ENCODE measurements around the gene CNNM4.

Gene CNNM4

DNA sequence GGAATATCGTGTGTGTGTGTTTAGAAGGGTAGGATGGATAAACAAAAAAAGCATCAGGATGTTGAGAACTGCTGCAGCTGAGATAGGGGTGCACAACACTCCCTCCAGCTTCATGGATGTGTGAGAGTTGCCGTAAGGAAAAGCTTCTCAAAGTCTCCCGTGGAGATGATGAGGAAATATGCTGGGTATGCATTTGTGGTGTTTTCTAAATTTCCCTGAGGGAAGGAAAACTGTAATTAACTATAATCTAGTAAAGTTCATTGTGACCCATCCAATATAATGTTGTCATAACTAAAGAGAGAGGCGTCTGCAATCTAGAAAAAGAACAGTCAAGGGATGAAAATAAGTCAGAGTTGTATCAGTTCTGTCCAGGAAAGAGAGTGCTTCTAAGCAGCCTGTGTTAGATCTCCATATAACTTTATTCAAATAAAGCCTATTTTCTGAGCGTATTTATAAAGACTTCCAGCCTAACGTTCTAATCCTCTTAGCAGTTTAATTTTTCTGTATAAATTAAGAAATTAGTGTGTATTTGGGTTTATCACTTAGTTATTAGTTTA lies 13.6 kb upstream of the CNNM4 start:
- no peak for DNase-seq (ENCODE audit: low spot score)
- TF ChIP-seq, protein P1, sequence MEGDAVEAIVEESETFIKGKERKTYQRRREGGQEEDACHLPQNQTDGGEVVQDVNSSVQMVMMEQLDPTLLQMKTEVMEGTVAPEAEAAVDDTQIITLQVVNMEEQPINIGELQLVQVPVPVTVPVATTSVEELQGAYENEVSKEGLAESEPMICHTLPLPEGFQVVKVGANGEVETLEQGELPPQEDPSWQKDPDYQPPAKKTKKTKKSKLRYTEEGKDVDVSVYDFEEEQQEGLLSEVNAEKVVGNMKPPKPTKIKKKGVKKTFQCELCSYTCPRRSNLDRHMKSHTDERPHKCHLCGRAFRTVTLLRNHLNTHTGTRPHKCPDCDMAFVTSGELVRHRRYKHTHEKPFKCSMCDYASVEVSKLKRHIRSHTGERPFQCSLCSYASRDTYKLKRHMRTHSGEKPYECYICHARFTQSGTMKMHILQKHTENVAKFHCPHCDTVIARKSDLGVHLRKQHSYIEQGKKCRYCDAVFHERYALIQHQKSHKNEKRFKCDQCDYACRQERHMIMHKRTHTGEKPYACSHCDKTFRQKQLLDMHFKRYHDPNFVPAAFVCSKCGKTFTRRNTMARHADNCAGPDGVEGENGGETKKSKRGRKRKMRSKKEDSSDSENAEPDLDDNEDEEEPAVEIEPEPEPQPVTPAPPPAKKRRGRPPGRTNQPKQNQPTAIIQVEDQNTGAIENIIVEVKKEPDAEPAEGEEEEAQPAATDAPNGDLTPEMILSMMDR (IDR thresholded peaks at IDR 0.05; ENCODE audit: extremely low read depth, missing control alignments) = no peak

DNA sequence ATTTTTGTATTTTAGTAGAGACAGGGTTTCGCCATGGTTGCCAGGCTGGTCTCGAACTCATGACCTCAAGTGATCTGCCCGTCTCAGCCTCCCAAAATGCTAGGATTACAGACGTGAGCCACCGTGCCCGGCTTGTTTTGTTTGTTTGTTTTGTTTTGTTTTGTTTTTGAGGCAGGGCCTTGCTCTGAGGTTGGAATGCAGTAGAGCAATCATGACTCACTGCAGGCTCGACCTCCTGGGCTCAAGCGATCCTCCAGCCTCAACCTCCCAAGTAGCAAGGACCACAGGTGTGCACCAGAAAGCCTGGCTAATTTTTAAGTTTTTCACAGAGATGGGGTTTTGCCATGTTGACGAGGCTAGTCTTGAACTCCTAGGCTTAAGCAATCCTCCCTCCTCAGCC lies 8.9 kb upstream of the CNNM4 start:
- TF ChIP-seq, protein P1 (IDR thresholded peaks at IDR 0.05; ENCODE audit: extremely low read depth, missing control alignments) = no peak
- no peak for DNase-seq (ENCODE audit: low spot score)

DNA sequence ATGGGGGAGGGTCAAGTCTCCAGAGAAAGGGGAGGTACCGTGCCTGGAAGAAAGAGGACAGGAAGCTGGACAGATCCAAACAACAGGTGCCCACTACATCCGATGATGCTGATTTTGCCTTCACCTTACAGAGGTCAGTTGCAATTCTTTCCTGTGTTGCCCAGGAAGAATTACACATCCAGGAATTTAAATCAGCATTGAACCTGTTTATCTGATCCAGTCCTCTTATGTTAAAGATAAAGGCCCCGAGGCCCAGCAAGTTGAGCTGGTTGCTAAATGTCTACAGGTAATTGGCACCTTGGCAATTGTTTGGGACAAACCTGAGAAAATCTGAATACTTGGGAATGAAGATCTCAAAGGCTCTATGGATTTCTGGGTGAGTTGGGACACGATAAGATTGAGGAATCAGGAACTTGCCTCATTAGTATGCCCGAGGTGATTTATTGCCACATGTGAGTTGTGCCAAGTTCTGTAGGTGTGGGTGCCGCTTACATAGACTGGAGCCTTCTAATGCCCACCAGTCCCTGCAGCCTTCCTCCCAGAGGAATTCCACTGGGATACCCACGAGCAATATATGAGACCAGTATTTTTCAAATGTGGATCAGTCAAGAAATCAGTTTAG lies 6.9 kb upstream of the CNNM4 start:
- TF ChIP-seq, protein P1 (IDR thresholded peaks at IDR 0.05; ENCODE audit: extremely low read depth, missing control alignments) = no peak
- DNase-seq (ENCODE audit: low spot score) = no peak

DNA sequence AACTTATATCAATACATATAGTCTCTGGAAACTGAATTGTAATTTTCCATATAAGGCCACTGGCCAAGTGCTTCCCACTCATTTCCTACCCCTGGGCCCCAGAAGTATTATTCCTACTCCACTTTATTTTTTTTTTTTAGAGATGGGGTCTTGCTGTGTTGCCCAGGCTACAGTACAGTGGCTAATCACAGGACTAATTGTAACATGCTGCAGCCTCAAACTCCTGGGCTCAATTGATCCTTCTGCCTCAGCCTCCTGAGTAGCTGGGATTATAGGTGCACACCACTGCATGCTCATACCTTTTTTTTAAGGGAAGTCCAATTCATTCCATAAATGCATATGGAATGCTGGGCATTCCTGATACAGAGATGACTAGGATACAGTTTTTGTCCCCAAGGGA lies 6.4 kb upstream of the CNNM4 start:
- TF ChIP-seq, protein P1 (IDR thresholded peaks at IDR 0.05; ENCODE audit: extremely low read depth, missing control alignments) = no peak
- no peak for DNase-seq (ENCODE audit: low spot score)

DNA sequence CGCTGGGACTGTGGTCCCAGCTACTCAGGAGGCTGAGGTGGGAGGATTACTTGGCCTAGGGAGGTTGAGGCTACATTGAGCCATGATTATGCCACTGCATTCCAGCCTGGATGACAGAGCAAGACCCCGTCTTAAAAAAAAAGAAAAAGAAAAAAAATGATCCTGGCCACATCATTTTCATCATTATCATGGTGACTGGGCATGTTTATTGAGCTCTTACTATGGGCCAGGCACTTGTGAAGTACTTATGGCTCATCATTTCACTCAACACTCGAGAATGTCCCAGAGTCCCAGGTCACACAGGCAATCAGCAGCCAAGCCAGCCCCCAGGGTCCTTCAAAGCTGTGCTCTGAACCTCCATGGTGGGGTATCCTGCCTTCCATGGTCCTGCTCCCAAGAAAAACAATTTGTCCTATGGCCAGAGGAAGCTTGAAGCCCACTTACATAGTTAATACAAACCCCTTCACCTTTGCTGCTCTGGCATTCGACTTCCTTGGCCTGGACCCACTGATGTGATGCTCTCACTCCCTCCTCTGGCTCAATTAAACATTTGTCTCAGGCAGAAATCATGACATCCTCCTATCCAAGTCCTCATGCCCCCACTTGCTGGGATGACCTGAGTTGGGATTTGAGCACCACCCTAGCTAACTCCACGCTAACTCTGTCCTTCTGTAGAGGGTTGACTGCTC lies 3.8 kb upstream of the CNNM4 start:
- DNase-seq (ENCODE audit: low spot score) = no peak
- TF ChIP-seq, protein P1 (IDR thresholded peaks at IDR 0.05; ENCODE audit: extremely low read depth, missing control alignments) = no peak

DNA sequence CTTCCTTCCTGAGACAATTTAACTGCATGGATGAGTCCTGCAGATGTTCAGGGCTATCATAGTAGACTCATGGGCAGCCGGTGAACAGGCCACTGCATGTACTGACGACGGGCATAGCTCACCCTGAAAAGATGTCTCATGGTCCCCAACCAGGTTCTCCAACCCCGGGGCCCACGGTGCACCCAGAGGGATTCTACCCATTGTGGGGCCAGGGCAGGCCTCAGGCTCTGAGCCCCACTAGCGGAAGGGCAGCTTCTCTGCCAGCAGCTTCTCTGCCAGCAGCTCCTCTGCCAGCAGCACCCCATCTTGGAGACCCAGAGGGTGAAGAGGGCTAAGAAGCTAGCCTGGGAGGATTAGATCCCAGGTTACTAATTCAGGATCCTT lies 3.2 kb upstream of the CNNM4 start:
- DNase-seq (ENCODE audit: low spot score) = no peak
- TF ChIP-seq, protein P1 (IDR thresholded peaks at IDR 0.05; ENCODE audit: extremely low read depth, missing control alignments) = no peak

DNA sequence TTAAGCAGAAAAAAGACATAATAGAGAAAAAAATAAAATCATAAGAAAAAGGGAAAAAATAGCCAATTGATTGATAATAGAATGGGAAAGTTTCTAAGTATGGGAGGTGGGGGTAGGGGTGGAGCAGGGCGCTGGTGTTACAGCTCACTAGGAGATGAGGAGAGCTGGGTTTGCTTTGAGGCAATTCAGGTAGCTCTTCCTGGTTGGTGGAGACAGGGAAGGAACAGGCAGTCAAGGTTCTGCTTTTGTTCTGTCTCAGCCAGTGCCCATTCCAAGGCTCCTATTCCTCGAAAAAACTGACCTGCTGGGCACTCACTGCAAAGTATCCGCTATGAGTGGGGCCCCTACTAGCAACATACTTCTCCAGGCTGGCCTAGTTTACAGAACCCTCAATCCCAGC lies 1.7 kb upstream of the CNNM4 start:
- DNase-seq (ENCODE audit: low spot score) = no peak
- TF ChIP-seq, protein P1 (IDR thresholded peaks at IDR 0.05; ENCODE audit: extremely low read depth, missing control alignments) = no peak

All from GM20000 (cell line).